Sigmoid colon (tissue), 7 donors: ENCODE data around the gene GDF10. TPM values are rescaled to one million over a fixed set of nuclear protein-coding genes. Genes with fewer than 3 reads are reported as not detected.

Source experiments
- DNase-seq: peaks from one replicate; pipeline ENCODE4 v3.0.0-alpha.2; 2019
- H3K27ac ChIP-seq, 4 donors: fragments of 200-600 bp; sonication (generic); one replicate each; pipeline ENCODE4 v1.5.1; 2016 to 2019; ENCODE audit warnings: mild to moderate bottlenecking in 1 of 4
- H3K27me3 ChIP-seq, 3 donors: fragments of 200-600 bp; sonication (generic); one replicate each; pipeline ENCODE4 v1.5.1; 2019; ENCODE audit warnings: mild to moderate bottlenecking in 1 of 3
- H3K36me3 ChIP-seq, 4 donors: fragments of 200-600 bp; sonication (generic); one replicate each; pipeline ENCODE4 v1.5.1; 2016 to 2019
- H3K4me1 ChIP-seq, 4 donors: fragments of 200-600 bp; sonication (generic); one replicate each; pipeline ENCODE4 v1.5.1; 2017 to 2019
- H3K4me3 ChIP-seq, 4 donors: fragments of 200-600 bp; sonication (generic); one replicate each; pipeline ENCODE4 v1.5.1; 2017 to 2019; ENCODE audit warnings: mild to moderate bottlenecking in 2 of 4, moderate library complexity in 1 of 4
- H3K9me3 ChIP-seq, 4 donors: fragments of 200-600 bp in 3 of 4; sonication (generic) in 3 of 4; one replicate each; pipeline versions ENCODE4 v1.5.1 to v1.6.1; 2013 to 2019
- CTCF ChIP-seq, 4 experiments: fragments of 450-650 bp in 3 of 4; fragments of 200-600 bp in 1 of 4; IDR thresholded peaks; one replicate each; pipeline ENCODE4 v1.5.1; 2016 to 2019; ENCODE audit warnings: antibody characterized with exemption in 4 of 4, mild to moderate bottlenecking in 3 of 4, moderate library complexity in 2 of 4
- EP300 ChIP-seq, 4 donors: sonication (generic); formaldehyde crosslinking; IDR thresholded peaks; one replicate each; pipeline ENCODE4 v1.6.1; 2017; ENCODE audit warnings: antibody characterized with exemption in 4 of 4
- POLR2A ChIP-seq, 2 donors: fragments of 450-650 bp; IDR thresholded peaks; one replicate each; pipeline ENCODE4 v1.6.1; 2016; ENCODE audit warnings: antibody characterized with exemption in 2 of 2, mild to moderate bottlenecking in 2 of 2, moderate library complexity in 2 of 2
- POLR2AphosphoS5 ChIP-seq, 4 donors: sonication (generic); formaldehyde crosslinking; IDR thresholded peaks; one replicate each; pipeline ENCODE4 v1.6.1; 2017; ENCODE audit warnings: antibody characterized with exemption in 4 of 4
- WGBS, 2 donors: extraction: QIAGEN DNeasy Blood & Tissue Kit; methylation state at CpG; one replicate each; pipeline ENCODE4 v1.1.7; 2013; 5-methylcytosine and 5-hydroxymethylcytosine counted together
- intact Hi-C: fragments of 100-400 bp; cut with DNase I; formaldehyde crosslinking; loops from one replicate; pipeline ENCODE4 v1.15.1; 2023
- polyA plus RNA-seq, 3 donors: library from polyadenylated mRNA; stranded (reverse); fragments of 200-250 nt; gene quantifications; one replicate each; pipeline ENCODE4 v1.2.3, GENCODE V29; 2013
- total RNA-seq, 4 donors: library from RNA; depleted of rRNA; stranded (reverse); fragments of >200 nt; gene quantifications; one replicate each; pipeline ENCODE4 v1.1.0, GENCODE V29; 2016
- donor health status: healthy with polysubstance abuse.
- donor health status: Bipolar disorder and iron deficiency.
- donor health status: healthy.

Gene GDF10
- total and polyA plus RNA-seq, 7 donors: 0.67 to 11.9 (median 4.4) TPM; not detected in 2

DNA sequence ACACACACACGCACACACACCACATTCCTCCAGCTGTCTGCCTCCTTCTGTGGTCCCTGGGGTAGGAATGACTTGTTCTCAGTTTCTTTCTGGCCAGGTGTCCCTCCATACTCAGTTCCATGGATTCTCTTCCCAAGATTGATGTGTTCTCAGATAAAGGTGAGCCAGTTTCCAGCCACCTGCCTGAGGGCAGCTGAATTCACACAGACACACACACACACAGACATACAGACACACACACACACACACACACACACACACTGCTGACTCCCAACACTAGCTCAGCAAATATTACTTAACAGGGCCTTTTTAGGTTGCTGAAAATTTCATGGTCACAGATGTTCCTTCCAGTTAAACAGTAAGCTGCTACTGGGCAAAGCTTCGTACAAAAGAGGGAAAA is 45.4 kb upstream of the GDF10 start:
- no peak overlapping the region for H3K4me3 ChIP-seq
- DNase-seq: no peak
- no peaks in the 10 kb centered on the region for H3K9me3 ChIP-seq
- H3K36me3 ChIP-seq: no peaks in the 10 kb centered on the region
- intact Hi-C loops: no loop called here
- TF ChIP-seq EP300 (IDR thresholded peaks at IDR 0.05) (no peak), POLR2AphosphoS5 (IDR thresholded peaks at IDR 0.05) (no peak), CTCF (IDR thresholded peaks at IDR 0.05) (no peak), POLR2A (IDR thresholded peaks at IDR 0.05) (no peak)
- no peaks in the 10 kb centered on the region for H3K4me1 ChIP-seq
- no peak overlapping the region for H3K27ac ChIP-seq
- 87 to 88% methylated on average over 2 of the region's 2 CpGs for WGBS, 2 donors
- H3K27me3 ChIP-seq: no peaks in the 10 kb centered on the region

DNA sequence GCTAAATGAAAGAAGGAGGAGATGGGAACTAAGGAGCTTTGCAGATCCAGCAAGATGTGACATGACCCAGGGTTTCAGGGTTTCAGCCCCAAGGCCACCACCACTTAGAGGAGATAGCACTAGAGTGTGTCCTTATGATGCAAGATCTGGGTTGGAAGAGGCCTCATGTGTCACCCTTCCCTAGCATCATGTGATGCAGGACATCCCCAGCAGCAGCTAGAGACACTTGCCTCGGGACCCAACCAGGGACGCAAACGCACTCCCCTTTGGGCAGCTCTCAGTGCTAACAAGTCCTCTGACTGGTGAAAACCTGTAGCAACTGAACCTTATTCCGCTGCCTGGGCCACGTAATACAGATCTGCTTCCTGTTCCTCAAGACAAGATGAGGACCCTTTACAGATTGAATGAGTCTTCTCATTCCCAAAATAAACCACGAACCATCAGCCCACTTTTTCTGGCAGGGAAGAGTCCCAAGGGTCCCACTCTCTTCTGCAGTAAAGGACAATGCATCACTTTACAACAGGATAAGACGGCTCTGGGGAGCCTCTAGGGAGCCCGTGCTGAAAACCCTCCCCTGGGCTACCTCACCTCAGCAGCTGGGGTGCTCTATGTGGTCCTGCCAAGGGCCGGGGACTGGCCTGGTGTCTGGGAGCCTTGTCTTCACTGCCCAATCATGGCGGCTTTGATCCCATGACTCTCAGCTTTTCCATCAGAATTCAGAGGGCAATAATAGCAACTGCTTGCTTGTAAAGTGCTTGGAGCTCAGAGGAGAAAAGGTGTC is 44.8 kb upstream of the GDF10 start:
- Histone ChIP-seq H3K27me3 (no peaks in the 10 kb centered on the region), H3K9me3 (no peaks in the 10 kb centered on the region), H3K4me3 (no peak overlapping the region), H3K4me1 (no peaks in the 10 kb centered on the region), H3K27ac (no peak overlapping the region), H3K36me3 (no peaks in the 10 kb centered on the region)
- peak; percentile 47 for DNase-seq
- WGBS, 2 donors: 77 to 88% methylated on average over 10 of the region's 10 CpGs
- no peak for TF ChIP-seq POLR2A (IDR thresholded peaks at IDR 0.05)
- no peak for TF ChIP-seq POLR2AphosphoS5 (IDR thresholded peaks at IDR 0.05)
- TF ChIP-seq CTCF (IDR thresholded peaks at IDR 0.05): no peak
- TF ChIP-seq EP300 (IDR thresholded peaks at IDR 0.05): no peak
- intact Hi-C loops: no loop called here

- DNase-seq: peak; percentile 42
- 96 to 100% methylated on average over 1 of the region's 1 CpG for WGBS, 2 donors
- H3K9me3 ChIP-seq: no peaks in the 10 kb centered on the region
- no peak for TF ChIP-seq EP300 (IDR thresholded peaks at IDR 0.05)
- H3K36me3 ChIP-seq: no peaks in the 10 kb centered on the region
- intact Hi-C loops: no loop called here
- H3K27ac ChIP-seq: no peak overlapping the region
- no peak overlapping the region for H3K4me3 ChIP-seq
- H3K4me1 ChIP-seq: no peaks in the 10 kb centered on the region
- H3K27me3 ChIP-seq: no peaks in the 10 kb centered on the region
Observed at GRCh38 chr10:47255866-47256265, 44.1 kb upstream of the GDF10 start.

GRCh38 chr10:47256751-47257336 is 43.2 kb upstream of the GDF10 start:
- H3K4me3 ChIP-seq: no peak overlapping the region
- no peak overlapping the region for H3K27ac ChIP-seq
- TF ChIP-seq POLR2A (IDR thresholded peaks at IDR 0.05): no peak
- intact Hi-C loops: no loop called here
- no peaks in the 10 kb centered on the region for H3K36me3 ChIP-seq
- H3K27me3 ChIP-seq: no peaks in the 10 kb centered on the region
- no peaks in the 10 kb centered on the region for H3K9me3 ChIP-seq
- 59 to 70% methylated on average over 4 of the region's 4 CpGs for WGBS, 2 donors
- DNase-seq: peak; percentile 45
- no peaks in the 10 kb centered on the region for H3K4me1 ChIP-seq

DNA sequence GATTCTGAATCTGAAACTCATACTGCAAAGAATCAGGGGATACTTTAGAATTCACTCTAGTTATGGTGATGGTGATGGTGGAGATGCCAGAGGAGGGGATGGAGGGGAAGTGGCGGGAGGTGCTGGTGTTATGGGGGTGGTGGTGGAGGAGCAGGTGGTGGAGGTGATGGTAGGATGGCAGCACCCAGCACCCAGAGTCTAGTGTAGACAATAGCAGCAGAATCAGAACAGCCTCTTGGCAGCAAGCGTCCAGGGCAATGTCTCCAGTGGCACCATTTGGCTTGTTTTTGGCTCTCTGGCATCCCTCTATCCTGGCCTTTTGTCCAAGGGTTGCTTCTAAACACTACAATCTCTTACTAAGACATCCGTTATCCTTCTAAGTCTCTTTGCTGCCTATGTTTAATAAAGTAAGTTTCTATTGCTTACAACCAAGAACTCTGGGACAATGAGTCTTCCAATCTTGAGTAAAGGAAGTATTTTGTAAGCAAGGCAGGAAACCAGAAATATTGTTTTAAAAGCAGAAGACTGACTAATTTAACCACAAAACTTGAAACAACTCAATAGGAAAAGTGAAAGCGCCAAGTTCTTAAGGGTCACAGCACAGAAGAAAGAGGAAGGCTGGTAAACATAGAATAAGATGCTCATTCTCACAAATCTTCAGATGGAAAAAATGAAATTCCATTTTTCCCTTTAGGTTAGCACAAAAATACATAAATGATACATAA is 42.4 kb upstream of the GDF10 start:
- Histone ChIP-seq H3K27me3 (no peaks in the 10 kb centered on the region), H3K36me3 (no peaks in the 10 kb centered on the region), H3K9me3 (no peaks in the 10 kb centered on the region), H3K4me1 (no peaks in the 10 kb centered on the region), H3K27ac (no peak overlapping the region), H3K4me3 (no peak overlapping the region)
- intact Hi-C loops: no loop called here
- TF ChIP-seq CTCF (IDR thresholded peaks at IDR 0.05) (no peak), POLR2A (IDR thresholded peaks at IDR 0.05) (no peak), POLR2AphosphoS5 (IDR thresholded peaks at IDR 0.05) (no peak), EP300 (IDR thresholded peaks at IDR 0.05) (no peak)
- peak; percentile 19 for DNase-seq
- 76 to 82% methylated on average over 4 of the region's 4 CpGs for WGBS, 2 donors
